ENCODE data around the gene EPS8L2. TPM values are rescaled to one million over a fixed set of nuclear protein-coding genes. Genes with fewer than 3 reads are reported as not detected.

EPS8L2 gene
- total and polyA plus RNA-seq, 4 donors = 24.4 to 138 (median 62.7) TPM

DNA sequence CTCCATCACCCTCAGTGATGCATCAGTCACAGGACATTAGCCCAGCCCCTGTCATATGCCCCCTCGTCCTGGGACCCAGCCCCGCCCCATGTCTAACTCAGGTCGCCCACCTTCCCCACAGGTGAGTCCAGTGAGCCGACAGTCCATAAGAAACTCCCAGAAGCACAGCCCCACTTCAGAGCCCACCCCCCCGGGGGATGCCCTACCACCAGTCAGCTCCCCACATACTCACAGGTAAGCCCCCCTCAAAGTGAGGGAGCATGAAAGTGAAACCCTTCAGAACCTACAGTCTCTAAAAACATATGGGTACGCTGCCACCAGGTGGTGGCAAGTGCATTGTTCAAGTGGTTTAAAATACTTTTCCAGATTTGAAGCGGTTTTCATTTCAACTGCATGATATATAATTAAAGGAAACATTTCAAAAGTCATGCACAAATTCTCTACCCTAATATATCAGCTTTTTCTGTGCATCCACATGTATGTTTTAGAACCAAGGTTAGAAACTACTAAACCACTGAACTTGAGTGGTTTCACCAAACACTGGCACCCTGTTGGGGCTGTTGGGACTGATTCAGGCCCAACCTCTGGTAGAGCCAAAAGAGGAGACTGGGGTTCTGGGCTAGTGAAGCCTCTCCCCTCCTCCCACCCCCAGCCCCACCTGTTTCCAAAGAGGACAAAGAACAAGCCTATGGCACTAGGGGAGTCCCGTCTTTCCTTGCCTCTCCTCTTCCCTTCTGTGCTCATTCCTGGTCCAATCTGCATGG, 17.3 kb downstream of the EPS8L2 start:
- DNase-seq (ENCODE audit: low spot score) = no peak

GRCh38 chr11:724049-724777, 18.2 kb downstream of the EPS8L2 start:
- Histone ChIP-seq H3K27me3 (ENCODE audit: control insufficient read depth in 4 of 4, insufficient read depth in 4 of 4, low read length in 3 of 4) (no peaks in the 10 kb centered on the region), H3K4me1 (ENCODE audit: control insufficient read depth in 4 of 4, insufficient read depth in 4 of 4, low read length in 3 of 4) (peaks cover 0 to 15% (median 7%) of the 10 kb centered on the region in 4 donors), H3K27ac (ENCODE audit: low read depth in 1 of 2, low read length in 2 of 2) (no peak overlapping the region), H3K36me3 (ENCODE audit: control insufficient read depth in 4 of 4, insufficient read depth in 3 of 4, low read depth in 1 of 4, low read length in 3 of 4) (peaks cover 2 to 35% (median 19%) of the 10 kb centered on the region in 4 donors), H3K9ac (ENCODE audit: low read depth in 1 of 2, low read length in 2 of 2) (no peak overlapping the region), H3K4me3 (ENCODE audit: low read depth in 1 of 3, low read length in 3 of 3) (no peak overlapping the region), H3K9me3 (ENCODE audit: control insufficient read depth in 4 of 4, low read length in 3 of 4) (no peaks in the 10 kb centered on the region)
- WGBS = 85% methylated on average over 19 of the region's 19 CpGs
- TF ChIP-seq HNF4G (IDR thresholded peaks at IDR 0.05) (no peak), MAX (IDR thresholded peaks at IDR 0.05) (no peak), EGR1 (IDR thresholded peaks at IDR 0.05; ENCODE audit: low read depth in 2 of 2) (no peak), ZBTB33 (IDR thresholded peaks at IDR 0.05) (no peak), HNF4A (conservative IDR thresholded peaks at IDR 0.05) (no peak), FOXA1 (IDR thresholded peaks at IDR 0.05) (no peak), NR2F2 (IDR thresholded peaks at IDR 0.05) (no peak), FOXA2 (IDR thresholded peaks at IDR 0.05) (no peak), REST (IDR thresholded peaks at IDR 0.05) (no peak), GABPA (IDR thresholded peaks at IDR 0.05 in 1 of 2, conservative IDR thresholded peaks at IDR 0.05 in 1 of 2) (no peak), RAD21 (IDR thresholded peaks at IDR 0.05) (no peak), TAF1 (conservative IDR thresholded peaks at IDR 0.05) (no peak), SP1 (IDR thresholded peaks at IDR 0.05) (no peak), RXRA (IDR thresholded peaks at IDR 0.05) (no peak), JUND (IDR thresholded peaks at IDR 0.05) (no peak)
- TF ChIP-seq, protein P1, sequence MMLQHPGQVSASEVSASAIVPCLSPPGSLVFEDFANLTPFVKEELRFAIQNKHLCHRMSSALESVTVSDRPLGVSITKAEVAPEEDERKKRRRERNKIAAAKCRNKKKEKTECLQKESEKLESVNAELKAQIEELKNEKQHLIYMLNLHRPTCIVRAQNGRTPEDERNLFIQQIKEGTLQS (IDR thresholded peaks at IDR 0.05) = no peak
- TF ChIP-seq, protein P2, sequence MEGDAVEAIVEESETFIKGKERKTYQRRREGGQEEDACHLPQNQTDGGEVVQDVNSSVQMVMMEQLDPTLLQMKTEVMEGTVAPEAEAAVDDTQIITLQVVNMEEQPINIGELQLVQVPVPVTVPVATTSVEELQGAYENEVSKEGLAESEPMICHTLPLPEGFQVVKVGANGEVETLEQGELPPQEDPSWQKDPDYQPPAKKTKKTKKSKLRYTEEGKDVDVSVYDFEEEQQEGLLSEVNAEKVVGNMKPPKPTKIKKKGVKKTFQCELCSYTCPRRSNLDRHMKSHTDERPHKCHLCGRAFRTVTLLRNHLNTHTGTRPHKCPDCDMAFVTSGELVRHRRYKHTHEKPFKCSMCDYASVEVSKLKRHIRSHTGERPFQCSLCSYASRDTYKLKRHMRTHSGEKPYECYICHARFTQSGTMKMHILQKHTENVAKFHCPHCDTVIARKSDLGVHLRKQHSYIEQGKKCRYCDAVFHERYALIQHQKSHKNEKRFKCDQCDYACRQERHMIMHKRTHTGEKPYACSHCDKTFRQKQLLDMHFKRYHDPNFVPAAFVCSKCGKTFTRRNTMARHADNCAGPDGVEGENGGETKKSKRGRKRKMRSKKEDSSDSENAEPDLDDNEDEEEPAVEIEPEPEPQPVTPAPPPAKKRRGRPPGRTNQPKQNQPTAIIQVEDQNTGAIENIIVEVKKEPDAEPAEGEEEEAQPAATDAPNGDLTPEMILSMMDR (IDR thresholded peaks at IDR 0.05; ENCODE audit: low read depth, low read length, missing input control) = no peak
- DNase-seq (ENCODE audit: low spot score) = no peak

More for the DNA sequence above, 17.3 kb downstream of the EPS8L2 start:
- Histone ChIP-seq H3K9me3 (ENCODE audit: control insufficient read depth in 4 of 4, low read length in 3 of 4) (no peaks in the 10 kb centered on the region), H3K9ac (ENCODE audit: low read depth in 1 of 2, low read length in 2 of 2) (no peak overlapping the region), H3K4me3 (ENCODE audit: low read depth in 1 of 3, low read length in 3 of 3) (no peak overlapping the region), H3K4me1 (ENCODE audit: control insufficient read depth in 4 of 4, insufficient read depth in 4 of 4, low read length in 3 of 4) (peaks cover 0 to 15% (median 6%) of the 10 kb centered on the region in 4 donors), H3K27me3 (ENCODE audit: control insufficient read depth in 4 of 4, insufficient read depth in 4 of 4, low read length in 3 of 4) (no peaks in the 10 kb centered on the region), H3K36me3 (ENCODE audit: control insufficient read depth in 4 of 4, insufficient read depth in 3 of 4, low read depth in 1 of 4, low read length in 3 of 4) (peaks cover 2 to 35% (median 20%) of the 10 kb centered on the region in 4 donors), H3K27ac (ENCODE audit: low read depth in 1 of 2, low read length in 2 of 2) (no peak overlapping the region)
- WGBS = 72% methylated on average over 8 of the region's 8 CpGs
- TF ChIP-seq RXRA (IDR thresholded peaks at IDR 0.05) (no peak), RAD21 (IDR thresholded peaks at IDR 0.05) (peak; percentile 79 to 80), SP1 (IDR thresholded peaks at IDR 0.05) (no peak), HNF4G (IDR thresholded peaks at IDR 0.05) (no peak), EGR1 (IDR thresholded peaks at IDR 0.05; ENCODE audit: low read depth in 2 of 2) (no peak)
- TF ChIP-seq, protein P1 (IDR thresholded peaks at IDR 0.05) = no peak
- TF ChIP-seq, protein P2 (IDR thresholded peaks at IDR 0.05; ENCODE audit: low read depth, low read length, missing input control) = peak; percentile 60
